Measurements from ENCODE around the gene TYSND1. TPM values are rescaled to one million over a fixed set of nuclear protein-coding genes. Genes with fewer than 3 reads are reported as not detected.
A peak's percentile ranks its signal among the peaks of the same experiment; 100 is the strongest.

The TYSND1 gene, protein sequence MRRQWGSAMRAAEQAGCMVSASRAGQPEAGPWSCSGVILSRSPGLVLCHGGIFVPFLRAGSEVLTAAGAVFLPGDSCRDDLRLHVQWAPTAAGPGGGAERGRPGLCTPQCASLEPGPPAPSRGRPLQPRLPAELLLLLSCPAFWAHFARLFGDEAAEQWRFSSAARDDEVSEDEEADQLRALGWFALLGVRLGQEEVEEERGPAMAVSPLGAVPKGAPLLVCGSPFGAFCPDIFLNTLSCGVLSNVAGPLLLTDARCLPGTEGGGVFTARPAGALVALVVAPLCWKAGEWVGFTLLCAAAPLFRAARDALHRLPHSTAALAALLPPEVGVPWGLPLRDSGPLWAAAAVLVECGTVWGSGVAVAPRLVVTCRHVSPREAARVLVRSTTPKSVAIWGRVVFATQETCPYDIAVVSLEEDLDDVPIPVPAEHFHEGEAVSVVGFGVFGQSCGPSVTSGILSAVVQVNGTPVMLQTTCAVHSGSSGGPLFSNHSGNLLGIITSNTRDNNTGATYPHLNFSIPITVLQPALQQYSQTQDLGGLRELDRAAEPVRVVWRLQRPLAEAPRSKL
- total RNA-seq: 4.6 TPM
- 1 to 10 TPM; 3.6 to 6.4 (median 4.9) TPM for polyA plus RNA-seq (ENCODE audit: insufficient read depth in 1 of 8, insufficient read length in 8 of 8, low replicate concordance in 1 of 8)
- long read RNA-seq, donor 1: 0 reads
- long read RNA-seq, donor 2: 0 reads
- long read RNA-seq, donor 3, partial matches to known transcripts: 0 of 3 reads
- long read RNA-seq, donor 3, other reads (novel, unspliced or antisense): 0 of 3 reads
- long read RNA-seq, donor 4, partial matches to known transcripts: 0 of 1 reads
- long read RNA-seq, donor 4, other reads (novel, unspliced or antisense): 0 of 1 reads
- long read RNA-seq, donor 5, partial matches to known transcripts: 0 of 5 reads
- long read RNA-seq, donor 5, other reads (novel, unspliced or antisense): 0 of 5 reads
- long read RNA-seq, donor 6, partial matches to known transcripts: 8 of 10 reads
- long read RNA-seq, donor 6, other reads (novel, unspliced or antisense): 0 of 10 reads
- long read RNA-seq, donor 7, partial matches to known transcripts: 6 of 7 reads
- long read RNA-seq, donor 7, other reads (novel, unspliced or antisense): 0 of 7 reads
- long read RNA-seq, donor 8, partial matches to known transcripts: 0 of 1 reads
- long read RNA-seq, donor 8, other reads (novel, unspliced or antisense): 0 of 1 reads
- long read RNA-seq, donor 9: 0 reads
- long read RNA-seq, donor 10, partial matches to known transcripts: 0 of 1 reads
- long read RNA-seq, donor 10, other reads (novel, unspliced or antisense): 0 of 1 reads
- long read RNA-seq, donor 11, partial matches to known transcripts: 0 of 2 reads
- long read RNA-seq, donor 11, other reads (novel, unspliced or antisense): 0 of 2 reads

DNA sequence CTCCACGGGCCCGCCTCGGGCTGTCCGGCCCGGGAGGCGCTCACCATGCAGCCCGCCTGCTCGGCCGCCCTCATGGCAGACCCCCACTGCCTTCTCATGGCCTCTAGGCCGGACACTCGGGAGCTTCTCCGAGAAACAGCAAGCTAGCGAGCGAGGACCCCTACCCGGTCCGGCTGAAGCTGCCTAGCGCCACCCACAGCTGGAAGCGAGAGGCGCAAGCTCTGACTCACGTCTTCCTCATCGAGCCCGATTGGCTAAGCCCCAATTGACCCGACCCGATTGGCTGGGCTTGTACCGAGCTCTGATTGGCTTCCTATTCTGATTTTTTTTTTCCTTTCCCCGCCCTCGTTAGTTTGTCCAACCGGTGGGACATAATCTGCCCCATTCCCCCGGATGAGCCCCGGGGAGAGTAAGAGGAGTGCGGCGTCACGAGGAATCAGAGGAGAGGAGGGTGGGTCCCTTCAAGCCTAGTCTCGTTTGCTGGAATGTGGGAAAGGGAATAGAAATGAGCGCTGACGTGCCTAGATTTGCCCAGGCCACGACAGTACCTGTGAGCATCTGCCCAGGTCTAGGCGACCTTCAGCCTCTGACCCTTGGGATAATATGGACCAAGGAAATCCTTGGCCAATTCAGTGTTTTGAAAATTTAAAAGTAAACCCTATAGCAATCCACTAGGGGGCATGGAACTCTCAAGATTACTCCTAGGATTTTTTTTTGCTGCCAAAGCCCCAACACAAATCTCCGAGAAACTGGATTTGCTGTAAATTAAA is at the start of gene TYSND1:
Gene TYSND1, minus strand, starts transcription at position 212 of the 770 bp plus-strand sequence. Its CDS starts 114 bp downstream, at position 98.
- WGBS (ENCODE audit: insufficient coverage): under 1% methylated on average over 33 of the region's 39 CpGs
- H3K27me3 ChIP-seq (ENCODE audit: control insufficient read depth, insufficient read depth, low read length): no peaks in the 10 kb centered on the region
- H3K27ac ChIP-seq (ENCODE audit: low read length): peak within 1 kb of the TSS; percentile 99
- H3K9me3 ChIP-seq (replicated peaks; ENCODE audit: control insufficient read depth, low read depth, low read length): no peaks in the 10 kb centered on the region
- peaks cover 18% of the 10 kb centered on the region for H3K4me1 ChIP-seq (ENCODE audit: control insufficient read depth, insufficient read depth, low read length)
- peak; percentile 99 for DNase-seq
- peak within 1 kb of the TSS; percentile 78 for H3K4me3 ChIP-seq (ENCODE audit: low read length)
- peaks cover 13% of the 10 kb centered on the region for H3K36me3 ChIP-seq (ENCODE audit: control insufficient read depth, insufficient read depth, low read length)

DNA sequence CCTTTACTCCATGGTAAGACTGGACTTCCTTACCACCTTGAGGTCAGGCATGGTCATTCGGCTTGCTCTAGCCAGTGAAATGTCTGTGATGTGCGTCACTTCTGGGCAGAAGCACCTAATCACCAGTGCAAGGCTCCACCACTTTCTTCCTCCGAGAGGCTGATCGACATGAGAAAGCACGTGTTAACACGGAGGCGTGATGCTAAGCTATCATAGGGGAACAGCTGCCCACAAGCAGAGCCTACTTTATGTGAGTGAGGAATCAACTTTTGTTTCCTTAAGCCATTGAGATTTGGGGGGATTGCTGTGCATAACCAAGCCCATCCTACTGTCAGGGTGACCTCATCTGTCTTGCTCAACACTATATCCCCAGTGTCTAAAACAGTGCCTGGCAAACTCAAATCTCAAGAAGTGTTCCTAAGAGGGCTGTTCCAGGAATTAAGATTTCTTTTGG is 46.9 kb upstream of the TYSND1 start:
- DNase-seq: peak; percentile 13
- Histone ChIP-seq H3K9me3 (replicated peaks; ENCODE audit: control insufficient read depth, low read depth, low read length) (no peaks in the 10 kb centered on the region), H3K27me3 (ENCODE audit: control insufficient read depth, insufficient read depth, low read length) (no peaks in the 10 kb centered on the region), H3K36me3 (ENCODE audit: control insufficient read depth, insufficient read depth, low read length) (peaks cover 3% of the 10 kb centered on the region), H3K27ac (ENCODE audit: low read length) (peak overlapping the region; percentile 82), H3K4me1 (ENCODE audit: control insufficient read depth, insufficient read depth, low read length) (peaks cover 20% of the 10 kb centered on the region), H3K4me3 (ENCODE audit: low read length) (no peak overlapping the region)
- WGBS (ENCODE audit: insufficient coverage): 79% methylated on average over 2 of the region's 7 CpGs

DNA sequence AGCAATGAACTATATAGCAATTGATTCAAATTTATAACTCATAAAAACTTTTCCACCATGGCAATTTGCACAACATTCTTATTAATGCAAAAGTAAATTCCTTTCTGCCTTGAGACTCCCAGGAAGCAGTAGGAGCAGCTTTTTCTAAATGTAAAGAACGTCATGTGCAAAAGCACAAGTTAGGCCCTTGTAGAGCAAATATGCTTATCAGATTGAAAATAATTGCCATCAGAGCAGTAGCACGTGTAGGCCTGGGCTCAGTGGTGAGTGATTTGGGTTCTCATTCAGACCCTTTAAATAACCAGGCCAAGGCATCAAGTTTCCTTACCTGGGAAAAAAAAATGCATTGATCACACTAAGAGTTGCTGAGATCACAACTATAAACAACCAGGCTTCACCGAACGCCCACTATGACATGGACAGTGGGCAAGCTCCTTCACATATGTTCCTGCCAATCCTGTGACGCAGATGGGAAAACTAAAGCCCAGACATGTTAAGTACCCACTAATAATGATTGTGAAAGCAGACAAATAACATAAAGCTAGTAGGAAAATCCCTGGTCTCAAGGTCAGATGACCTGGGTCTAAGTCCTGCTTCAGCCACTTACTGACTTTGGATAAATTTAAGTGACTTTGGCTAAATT is 45.9 kb upstream of the TYSND1 start:
- WGBS (ENCODE audit: insufficient coverage): 0% methylated on average over 1 of the region's 5 CpGs
- DNase-seq: peak; percentile 88
- Histone ChIP-seq H3K36me3 (ENCODE audit: control insufficient read depth, insufficient read depth, low read length) (no peaks in the 10 kb centered on the region), H3K27ac (ENCODE audit: low read length) (peak overlapping the region; percentile 82), H3K4me3 (ENCODE audit: low read length) (no peak overlapping the region), H3K27me3 (ENCODE audit: control insufficient read depth, insufficient read depth, low read length) (no peaks in the 10 kb centered on the region), H3K9me3 (replicated peaks; ENCODE audit: control insufficient read depth, low read depth, low read length) (no peaks in the 10 kb centered on the region), H3K4me1 (ENCODE audit: control insufficient read depth, insufficient read depth, low read length) (peaks cover 20% of the 10 kb centered on the region)

DNA sequence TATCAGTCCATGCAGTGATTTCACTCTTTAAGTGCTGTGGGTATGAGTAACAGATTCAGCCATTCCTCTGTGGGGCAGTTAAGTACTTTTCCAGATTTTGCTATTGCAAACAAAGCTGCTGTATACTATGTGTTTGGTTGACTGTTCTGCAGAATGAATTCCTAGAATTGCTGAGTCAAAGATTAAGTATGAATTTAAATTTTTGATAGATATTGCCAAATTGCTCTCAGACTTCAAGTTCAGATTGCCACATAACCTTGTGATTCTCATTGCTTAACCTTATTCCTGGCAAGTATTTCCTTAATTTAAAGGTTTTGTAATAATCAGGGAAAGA is 45.4 kb upstream of the TYSND1 start:
- peaks cover 20% of the 10 kb centered on the region for H3K4me1 ChIP-seq (ENCODE audit: control insufficient read depth, insufficient read depth, low read length)
- no peaks in the 10 kb centered on the region for H3K27me3 ChIP-seq (ENCODE audit: control insufficient read depth, insufficient read depth, low read length)
- no peaks in the 10 kb centered on the region for H3K9me3 ChIP-seq (replicated peaks; ENCODE audit: control insufficient read depth, low read depth, low read length)
- H3K36me3 ChIP-seq (ENCODE audit: control insufficient read depth, insufficient read depth, low read length): no peaks in the 10 kb centered on the region
- H3K4me3 ChIP-seq (ENCODE audit: low read length): no peak overlapping the region
- DNase-seq: peak; percentile 85
- peak overlapping the region; percentile 78 for H3K27ac ChIP-seq (ENCODE audit: low read length)

DNA sequence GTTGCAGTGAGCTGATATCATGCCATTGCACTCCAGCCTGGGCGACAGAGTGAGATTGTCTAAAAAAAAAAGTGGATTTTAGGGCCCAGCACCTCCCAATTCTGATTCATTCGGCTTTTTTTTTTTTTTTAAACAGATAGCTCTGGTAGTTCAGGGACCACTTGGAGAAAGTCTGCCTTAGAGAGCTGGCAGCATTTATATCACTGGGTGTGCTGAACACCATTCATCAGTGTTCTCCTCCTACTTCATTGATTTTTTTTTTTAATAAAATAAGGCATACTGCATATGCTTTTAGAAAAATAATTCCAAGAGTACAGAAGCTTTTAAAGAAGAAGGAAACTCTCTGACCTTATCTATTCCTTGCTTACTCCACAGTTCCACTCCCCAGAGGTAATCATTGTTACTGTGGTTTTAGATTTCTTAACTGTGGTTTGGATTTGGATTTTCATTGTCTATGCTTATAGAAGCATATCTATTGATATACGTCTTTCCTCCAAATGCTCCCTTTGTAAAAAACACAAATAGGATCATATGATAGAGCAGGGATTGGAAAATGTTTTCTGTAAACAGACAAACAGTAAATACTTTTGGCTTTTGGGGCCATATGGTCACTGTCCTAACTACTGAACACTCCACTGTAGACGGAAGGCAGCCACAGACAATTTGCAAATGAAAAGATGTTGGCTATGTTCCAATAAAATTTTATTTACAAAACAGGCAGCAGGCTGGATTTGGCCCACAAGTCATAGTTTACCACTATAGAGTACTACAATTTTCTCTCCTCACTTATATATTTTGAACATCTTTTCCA is 44.9 kb upstream of the TYSND1 start:
- Histone ChIP-seq H3K9me3 (replicated peaks; ENCODE audit: control insufficient read depth, low read depth, low read length) (no peaks in the 10 kb centered on the region), H3K4me3 (ENCODE audit: low read length) (no peak overlapping the region), H3K36me3 (ENCODE audit: control insufficient read depth, insufficient read depth, low read length) (no peaks in the 10 kb centered on the region), H3K27ac (ENCODE audit: low read length) (no peak overlapping the region), H3K4me1 (ENCODE audit: control insufficient read depth, insufficient read depth, low read length) (peaks cover 20% of the 10 kb centered on the region), H3K27me3 (ENCODE audit: control insufficient read depth, insufficient read depth, low read length) (no peaks in the 10 kb centered on the region)
- no peak for DNase-seq
- WGBS (ENCODE audit: insufficient coverage): no CpG with 5 or more reads among the region's 4 CpGs

DNA sequence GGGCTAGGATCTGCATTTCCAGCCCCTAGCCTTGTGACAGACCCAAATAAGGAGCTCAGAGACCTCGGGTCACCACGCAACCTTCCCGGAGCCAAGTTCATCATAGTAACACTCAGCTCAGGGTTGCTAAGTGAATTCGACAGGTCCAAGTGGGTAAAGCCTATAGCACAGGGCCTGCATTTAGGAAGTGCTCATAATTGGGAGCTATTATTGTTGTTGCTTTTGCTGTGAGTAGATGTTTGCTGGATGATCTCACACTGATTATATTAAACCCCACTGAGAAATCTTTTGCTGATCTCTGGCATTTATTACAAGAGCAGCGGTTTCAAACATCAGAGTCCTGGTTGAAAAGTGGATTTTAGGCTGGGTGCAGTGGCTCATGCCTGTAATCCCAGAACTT is 44.1 kb upstream of the TYSND1 start:
- Histone ChIP-seq H3K27ac (ENCODE audit: low read length) (no peak overlapping the region), H3K36me3 (ENCODE audit: control insufficient read depth, insufficient read depth, low read length) (no peaks in the 10 kb centered on the region), H3K9me3 (replicated peaks; ENCODE audit: control insufficient read depth, low read depth, low read length) (no peaks in the 10 kb centered on the region), H3K4me3 (ENCODE audit: low read length) (no peak overlapping the region), H3K27me3 (ENCODE audit: control insufficient read depth, insufficient read depth, low read length) (peaks cover 3% of the 10 kb centered on the region), H3K4me1 (ENCODE audit: control insufficient read depth, insufficient read depth, low read length) (peaks cover 20% of the 10 kb centered on the region)
- 53% methylated on average over 2 of the region's 5 CpGs for WGBS (ENCODE audit: insufficient coverage)
- DNase-seq: peak; percentile 21

DNA sequence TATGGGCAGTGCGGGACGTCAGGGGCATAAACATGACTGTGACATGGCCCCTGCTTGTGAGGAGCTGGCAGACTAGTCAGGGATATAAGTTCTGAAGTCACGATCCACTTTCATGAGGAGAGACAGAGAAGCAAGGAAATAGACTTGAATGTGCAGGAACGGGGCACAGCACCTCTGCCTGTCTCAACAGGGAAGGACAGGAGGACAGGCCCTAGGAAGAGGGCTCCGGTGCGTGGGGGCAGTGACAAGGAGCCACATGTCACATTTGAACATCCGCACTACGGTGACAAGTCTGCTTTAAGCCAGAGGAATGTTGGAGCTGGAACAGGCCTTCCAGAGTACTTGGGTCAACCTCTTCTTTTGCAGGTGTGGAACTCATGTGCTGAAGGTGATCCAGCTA is 43.6 kb upstream of the TYSND1 start:
- Histone ChIP-seq H3K4me3 (ENCODE audit: low read length) (no peak overlapping the region), H3K36me3 (ENCODE audit: control insufficient read depth, insufficient read depth, low read length) (no peaks in the 10 kb centered on the region), H3K27me3 (ENCODE audit: control insufficient read depth, insufficient read depth, low read length) (peaks cover 3% of the 10 kb centered on the region), H3K27ac (ENCODE audit: low read length) (no peak overlapping the region), H3K4me1 (ENCODE audit: control insufficient read depth, insufficient read depth, low read length) (peaks cover 20% of the 10 kb centered on the region), H3K9me3 (replicated peaks; ENCODE audit: control insufficient read depth, low read depth, low read length) (no peaks in the 10 kb centered on the region)
- WGBS (ENCODE audit: insufficient coverage): 75% methylated on average over 8 of the region's 8 CpGs
- DNase-seq: no peak

DNA sequence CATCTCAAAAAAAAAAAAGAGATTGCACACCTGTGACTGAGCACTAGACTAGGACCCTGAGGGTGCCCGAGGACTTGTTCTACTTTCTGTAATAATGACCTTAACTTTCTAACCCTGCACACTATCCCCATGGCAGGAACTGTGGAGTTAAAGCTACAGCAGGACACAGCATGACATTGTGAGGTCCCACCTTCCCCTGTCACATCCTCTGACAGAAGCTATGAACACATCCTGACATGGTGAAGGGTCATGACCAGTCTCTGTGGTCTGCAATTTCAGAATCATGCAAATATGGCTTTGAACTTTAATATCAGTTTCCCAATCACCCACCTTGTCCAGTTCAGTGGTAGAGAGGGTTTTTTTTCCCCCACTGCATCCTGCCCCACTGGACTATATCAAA is 42.3 kb upstream of the TYSND1 start:
- Histone ChIP-seq H3K9me3 (replicated peaks; ENCODE audit: control insufficient read depth, low read depth, low read length) (no peaks in the 10 kb centered on the region), H3K4me1 (ENCODE audit: control insufficient read depth, insufficient read depth, low read length) (peaks cover 20% of the 10 kb centered on the region), H3K27me3 (ENCODE audit: control insufficient read depth, insufficient read depth, low read length) (peaks cover 3% of the 10 kb centered on the region), H3K4me3 (ENCODE audit: low read length) (no peak overlapping the region), H3K36me3 (ENCODE audit: control insufficient read depth, insufficient read depth, low read length) (no peaks in the 10 kb centered on the region), H3K27ac (ENCODE audit: low read length) (no peak overlapping the region)
- no peak for DNase-seq
- no CpG with 5 or more reads among the region's 1 CpG for WGBS (ENCODE audit: insufficient coverage)

All from muscle of leg (tissue), 16 donors.